H9 (cell line): Measurements from ENCODE around the gene RPS8. TPM values are rescaled to one million over a fixed set of nuclear protein-coding genes. Genes with fewer than 3 reads are reported as not detected.

Source experiments
- DNase-seq: peaks from one replicate; pipeline ENCODE4 v3.0.0-alpha.2; 2017
- H2AFZ ChIP-seq: one replicate; pipeline ENCODE4 v1.6.1; 2013; ENCODE audit warnings: mild to moderate bottlenecking, low read length, control low read depth, moderate library complexity
- H2AK5ac ChIP-seq: 2 replicates; pipeline ENCODE4 v1.6.1; 2013; ENCODE audit warnings: low read length, control low read depth, mixed read lengths; ENCODE audit not compliant: insufficient read length
- H2BK120ac ChIP-seq: one replicate; pipeline ENCODE4 v1.6.1; 2013; ENCODE audit warnings: low read depth, mild to moderate bottlenecking, low read length, control low read depth, inconsistent platforms; ENCODE audit not compliant: poor library complexity, severe bottlenecking
- H2BK12ac ChIP-seq: 2 replicates; pipeline ENCODE4 v1.6.1; 2013; ENCODE audit warnings: low read length, control low read depth, mixed read lengths, low read depth; ENCODE audit not compliant: insufficient read length
- H2BK15ac ChIP-seq: 2 replicates; pipeline ENCODE4 v1.6.1; 2013; ENCODE audit warnings: low read depth, low read length, control low read depth
- H2BK20ac ChIP-seq: one replicate; pipeline ENCODE4 v1.6.1; 2013; ENCODE audit warnings: low read depth, mild to moderate bottlenecking, low read length, control low read depth, inconsistent platforms; ENCODE audit not compliant: poor library complexity, severe bottlenecking
- H2BK5ac ChIP-seq: 2 replicates; pipeline ENCODE4 v1.6.1; 2013; ENCODE audit warnings: low read length, control low read depth, mixed read lengths; ENCODE audit not compliant: insufficient read length
- H3K14ac ChIP-seq: 2 replicates; pipeline ENCODE4 v1.6.1; 2013; ENCODE audit warnings: low read length, control low read depth; ENCODE audit not compliant: insufficient read depth
- H3K18ac ChIP-seq: 2 replicates; pipeline ENCODE4 v1.6.1; 2013; ENCODE audit warnings: low read depth, mild to moderate bottlenecking, mixed read lengths, low read length, control low read depth; ENCODE audit not compliant: insufficient read length
- H3K23ac ChIP-seq: 2 replicates; pipeline ENCODE4 v1.6.1; 2013; ENCODE audit warnings: low read length, control low read depth, mixed read lengths, low read depth; ENCODE audit not compliant: insufficient read length
- H3K23me2 ChIP-seq: 2 replicates; pipeline ENCODE4 v1.6.1; 2013; ENCODE audit warnings: low read depth, mild to moderate bottlenecking, mixed read lengths, low read length, control low read depth; ENCODE audit not compliant: insufficient read length, poor library complexity, severe bottlenecking
- H3K27ac ChIP-seq: 2 replicates; pipeline ENCODE4 v1.5.1; 2013; ENCODE audit warnings: low read length, control low read depth, mixed read lengths, low read depth; ENCODE audit not compliant: insufficient read length
- H3K27me3 ChIP-seq: 2 replicates; pipeline ENCODE4 v1.6.1; 2013; ENCODE audit warnings: low read length, control low read depth, inconsistent platforms; ENCODE audit not compliant: insufficient read depth
- H3K4ac ChIP-seq: 2 replicates; pipeline ENCODE4 v1.6.1; 2013; ENCODE audit warnings: low read depth, mild to moderate bottlenecking, control low read depth, inconsistent platforms, low read length, moderate library complexity
- H3K4me1 ChIP-seq: 2 replicates; pipeline ENCODE4 v1.6.1; 2013; ENCODE audit warnings: low read length, control low read depth, inconsistent platforms; ENCODE audit not compliant: insufficient read depth
- H3K4me2 ChIP-seq: 2 replicates; pipeline ENCODE4 v1.6.1; 2013; ENCODE audit warnings: low read length, control low read depth, mixed read lengths; ENCODE audit not compliant: insufficient read length, insufficient read depth
- H3K56ac ChIP-seq: 2 replicates; pipeline ENCODE4 v1.6.1; 2013; ENCODE audit warnings: low read depth, mild to moderate bottlenecking, mixed read lengths, low read length, control low read depth; ENCODE audit not compliant: insufficient read length
- H3K79me1 ChIP-seq: 2 replicates; pipeline ENCODE4 v1.6.1; 2013; ENCODE audit warnings: low read depth, mild to moderate bottlenecking, moderate library complexity, low read length, control low read depth, inconsistent platforms; ENCODE audit not compliant: insufficient read depth, poor library complexity, severe bottlenecking
- H3K79me2 ChIP-seq: 2 replicates; pipeline ENCODE4 v1.6.1; 2013; ENCODE audit warnings: low read length, control low read depth, inconsistent platforms; ENCODE audit not compliant: insufficient read depth
- H3K9ac ChIP-seq: 2 replicates; pipeline ENCODE4 v1.6.1; 2013; ENCODE audit warnings: low read length, control low read depth, mixed read lengths; ENCODE audit not compliant: insufficient read length; ENCODE audit errors: extremely low read depth
- H3K9me3 ChIP-seq: one replicate; pipeline ENCODE4 v1.6.1; 2013; ENCODE audit warnings: low read depth, low read length, inconsistent platforms; ENCODE audit not compliant: control insufficient read depth
- H3T11ph ChIP-seq: one replicate; pipeline ENCODE4 v1.6.1; 2013; ENCODE audit warnings: mild to moderate bottlenecking, low read length, control low read depth, inconsistent platforms
- H4K20me1 ChIP-seq: one replicate; pipeline ENCODE4 v1.6.1; 2013; ENCODE audit not compliant: control insufficient read depth, insufficient read length, insufficient read depth
- H4K5ac ChIP-seq: 2 replicates; pipeline ENCODE4 v1.6.1; 2013; ENCODE audit warnings: low read depth, mild to moderate bottlenecking, mixed read lengths, low read length, control low read depth; ENCODE audit not compliant: insufficient read length
- H4K8ac ChIP-seq: replicated peaks from 2 replicates; pipeline ENCODE4 v1.6.1; 2013; ENCODE audit warnings: low read length, control low read depth, mixed read lengths, low read depth; ENCODE audit not compliant: insufficient read length
- H4K91ac ChIP-seq: 2 replicates; pipeline ENCODE4 v1.6.1; 2013; ENCODE audit warnings: low read depth, mild to moderate bottlenecking, moderate library complexity, mixed read lengths, low read length, control low read depth; ENCODE audit not compliant: insufficient read length
- H3K27ac Mint-ChIP-seq, 3 experiments: 2 replicates in 2 of 3; 3 replicates in 1 of 3; pipeline ENCODE4 v1.8.0; 2020 to 2021; ENCODE audit warnings: mixed read lengths in 3 of 3, mild to moderate bottlenecking in 1 of 3, moderate library complexity in 1 of 3
- H3K27me3 Mint-ChIP-seq: 2 replicates; pipeline ENCODE4 v1.8.0; 2021; ENCODE audit warnings: low read depth, mild to moderate bottlenecking, moderate library complexity, mixed read lengths
- H3K36me3 Mint-ChIP-seq, 3 experiments: 2 replicates in 2 of 3; 3 replicates in 1 of 3; pipeline ENCODE4 v1.8.0; 2020 to 2021; ENCODE audit warnings: low read depth in 3 of 3, mixed read lengths in 3 of 3; ENCODE audit not compliant: insufficient read depth in 1 of 3
- H3K4me1 Mint-ChIP-seq, 2 experiments: 2 replicates each; pipeline ENCODE4 v1.8.0; 2020; ENCODE audit warnings: mixed read lengths in 2 of 2
- H3K4me3 Mint-ChIP-seq, 2 experiments: 2 replicates in 1 of 2; 3 replicates in 1 of 2; pipeline ENCODE4 v1.8.0; 2020 to 2021; ENCODE audit warnings: mild to moderate bottlenecking in 2 of 2, mixed read lengths in 2 of 2, moderate library complexity in 1 of 2
- H3K9me3 Mint-ChIP-seq, 2 experiments: 2 replicates in 1 of 2; 3 replicates in 1 of 2; pipeline ENCODE4 v1.8.0; 2020; ENCODE audit warnings: mild to moderate bottlenecking in 2 of 2, mixed read lengths in 2 of 2, moderate library complexity in 1 of 2
- CTCF ChIP-seq: fragments of 200-600 bp; sonication (generic); conservative IDR thresholded peaks from 3 replicates; pipeline ENCODE4 v1.8.0; 2021; ENCODE audit warnings: antibody characterized with exemption, mild to moderate bottlenecking
- WGBS: extraction: QIAGEN DNeasy Blood & Tissue Kit; methylation state at CpG from one replicate; pipeline ENCODE4 v1.1.7; 2013; ENCODE audit warnings: missing lambda C conversion rate, low lambda C conversion rate, mixed read lengths; ENCODE audit not compliant: insufficient read length; ENCODE audit errors: extremely low coverage; 5-methylcytosine and 5-hydroxymethylcytosine counted together
- total RNA-seq: library from RNA; stranded (reverse); gene quantifications from 2 replicates; pipeline ENCODE4 v1.2.1, GENCODE V29; 2021

Gene RPS8
- total RNA-seq, 1 experiment from 2014 or later = 2,591 TPM

- H2BK15ac ChIP-seq = no peak overlapping the region
- no peak overlapping the region for H2BK12ac ChIP-seq
- no peaks in the 10 kb centered on the region for H3K79me2 ChIP-seq
- no peak overlapping the region for H3K18ac ChIP-seq
- H3K27me3 Mint-ChIP-seq = peaks cover 3% of the 10 kb centered on the region
- no peak overlapping the region for H3K4me2 ChIP-seq
- no peak overlapping the region for H3K27ac Mint-ChIP-seq
- H4K8ac ChIP-seq = no peak overlapping the region
- H3K23me2 ChIP-seq = peaks cover 9% of the 10 kb centered on the region
- no peak for TF ChIP-seq CTCF
- peaks cover 3 to 44% (median 26%) of the 10 kb centered on the region in 3 experiments for H3K36me3 Mint-ChIP-seq
- H3K23ac ChIP-seq = no peak overlapping the region
- H3K14ac ChIP-seq = no peak overlapping the region
- H3K9me3 ChIP-seq = no peaks in the 10 kb centered on the region
- WGBS = no CpG with 5 or more reads among the region's 9 CpGs
- no peak overlapping the region for H3K9ac ChIP-seq
- H3K4me3 Mint-ChIP-seq = no peak overlapping the region
- no peaks in the 10 kb centered on the region for H3K79me1 ChIP-seq
- no peak overlapping the region for H4K5ac ChIP-seq
- no peaks in the 10 kb centered on the region for H3K9me3 Mint-ChIP-seq
- no peak overlapping the region for H3K56ac ChIP-seq
- H2BK20ac ChIP-seq = no peak overlapping the region
- H3K27me3 ChIP-seq = no peaks in the 10 kb centered on the region
- no peak overlapping the region for H3T11ph ChIP-seq
- H2BK120ac ChIP-seq = no peak overlapping the region
- no peak overlapping the region for H4K91ac ChIP-seq
- H2AFZ ChIP-seq = no peak overlapping the region
- no peak overlapping the region for H3K4ac ChIP-seq
- H2BK5ac ChIP-seq = no peak overlapping the region
- H3K4me1 Mint-ChIP-seq = peaks cover 25 to 31% of the 10 kb centered on the region in 2 experiments
- H3K4me1 ChIP-seq = peaks cover 7% of the 10 kb centered on the region; the same call in 1 of the 2 replicates
- H4K20me1 ChIP-seq = no peaks in the 10 kb centered on the region
- no peak overlapping the region for H3K27ac ChIP-seq
- no peak overlapping the region for H2AK5ac ChIP-seq
- no peak for DNase-seq
Measured at GRCh38 chr1:44803062-44803311, 27.6 kb downstream of the RPS8 start.
